Activated naive CD8-positive, alpha-beta T cell treated with anti-CD3 and anti-CD28 coated beads for 36 hours (primary cell): ENCODE results near the gene ANO8. TPM values are rescaled to one million over a fixed set of nuclear protein-coding genes. Genes with fewer than 3 reads are reported as not detected.
A peak's percentile ranks its signal among the peaks of the same experiment; 100 is the strongest.

Experiments
- DNase-seq: peaks from one replicate; pipeline ENCODE4 v3.0.0; 2021
- H3K27ac Mint-ChIP-seq: one replicate; pipeline ENCODE4 v1.8.0; 2022; ENCODE audit warnings: mild to moderate bottlenecking, moderate library complexity, mixed read lengths
- H3K27me3 Mint-ChIP-seq: one replicate; pipeline ENCODE4 v1.8.0; 2022; ENCODE audit warnings: mild to moderate bottlenecking, mixed read lengths
- H3K36me3 Mint-ChIP-seq: one replicate; pipeline ENCODE4 v1.8.0; 2021; ENCODE audit warnings: mild to moderate bottlenecking, mixed read lengths
- H3K4me1 Mint-ChIP-seq: one replicate; pipeline ENCODE4 v1.8.0; 2021; ENCODE audit warnings: mixed read lengths
- H3K4me3 Mint-ChIP-seq: one replicate; pipeline ENCODE4 v1.8.0; 2022; ENCODE audit warnings: mild to moderate bottlenecking, moderate library complexity, mixed read lengths
- H3K9me3 Mint-ChIP-seq: one replicate; pipeline ENCODE4 v1.8.0; 2022; ENCODE audit warnings: mixed read lengths
- total RNA-seq, 2 experiments: library from RNA; stranded (reverse); gene quantifications; one replicate each; pipeline ENCODE4 v1.2.3, GENCODE V29; 2021

Gene ANO8
- total RNA-seq, 2 experiments from 2014 or later = 2.5 to 2.7 TPM

DNA sequence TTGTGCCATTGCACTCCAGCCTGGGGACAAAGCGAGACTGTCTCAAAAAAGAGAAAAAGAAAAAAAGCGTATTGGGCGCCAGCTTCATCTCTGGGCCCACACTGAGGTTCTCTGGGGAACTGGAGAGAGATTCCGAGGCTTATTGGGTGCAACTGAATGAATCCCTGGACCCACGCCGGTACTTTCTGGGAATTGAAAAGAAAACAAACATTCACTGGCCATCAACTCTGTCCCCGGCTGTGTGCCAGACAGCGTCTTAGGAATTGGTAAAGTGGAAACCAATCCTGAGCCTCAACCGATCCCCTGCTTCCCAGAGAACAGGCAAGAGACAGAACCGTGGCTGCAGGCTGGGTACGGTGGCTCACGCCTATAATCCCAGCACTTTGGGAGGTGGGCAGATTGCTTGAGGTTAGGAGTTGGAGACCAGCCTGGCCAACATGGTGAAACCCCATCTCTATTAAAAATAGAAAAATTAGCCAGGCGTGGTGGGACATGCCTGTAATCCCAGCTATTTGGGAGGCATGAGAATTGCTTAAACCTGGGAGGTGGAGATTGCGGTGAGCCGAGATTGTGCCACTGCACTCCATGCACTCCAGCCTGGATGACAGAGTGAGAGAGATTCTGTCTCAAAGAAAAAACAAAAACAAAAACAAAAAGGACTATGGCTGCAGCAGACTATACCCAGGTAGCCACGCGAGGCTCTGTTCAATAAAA lies 8.6 kb downstream of the ANO8 start:
- H3K4me1 Mint-ChIP-seq = peaks cover 7% of the 10 kb centered on the region
- no peak overlapping the region for H3K4me3 Mint-ChIP-seq
- no peaks in the 10 kb centered on the region for H3K27me3 Mint-ChIP-seq
- H3K36me3 Mint-ChIP-seq = peaks cover 3% of the 10 kb centered on the region
- no peak for DNase-seq
- no peaks in the 10 kb centered on the region for H3K9me3 Mint-ChIP-seq
- no peak overlapping the region for H3K27ac Mint-ChIP-seq

DNA sequence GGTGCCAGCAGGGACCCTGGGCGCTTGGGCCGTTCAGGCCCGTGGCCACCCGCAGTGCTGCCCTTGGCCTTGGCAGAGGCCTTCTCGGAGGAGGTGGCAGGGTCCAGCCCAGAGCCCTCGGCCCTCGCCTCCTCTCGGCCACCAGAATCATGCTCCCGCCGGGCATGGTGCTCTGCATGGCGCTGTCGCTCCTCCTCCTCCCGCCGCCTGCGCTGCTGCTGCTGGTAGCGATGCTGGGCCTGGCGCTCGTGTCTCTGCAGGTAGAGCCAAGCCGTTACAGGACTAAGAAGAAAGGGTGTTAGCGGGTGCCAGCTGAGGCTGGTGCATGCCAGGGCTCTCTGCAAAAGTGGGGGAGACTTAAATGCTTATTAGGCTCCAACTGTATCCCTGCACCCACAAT lies 9.5 kb downstream of the ANO8 start:
- DNase-seq = no peak
- Mint-ChIP-seq H3K4me1 (peaks cover 4% of the 10 kb centered on the region), H3K27me3 (no peaks in the 10 kb centered on the region), H3K27ac (no peak overlapping the region), H3K4me3 (no peak overlapping the region), H3K36me3 (peaks cover 3% of the 10 kb centered on the region), H3K9me3 (no peaks in the 10 kb centered on the region)

DNA sequence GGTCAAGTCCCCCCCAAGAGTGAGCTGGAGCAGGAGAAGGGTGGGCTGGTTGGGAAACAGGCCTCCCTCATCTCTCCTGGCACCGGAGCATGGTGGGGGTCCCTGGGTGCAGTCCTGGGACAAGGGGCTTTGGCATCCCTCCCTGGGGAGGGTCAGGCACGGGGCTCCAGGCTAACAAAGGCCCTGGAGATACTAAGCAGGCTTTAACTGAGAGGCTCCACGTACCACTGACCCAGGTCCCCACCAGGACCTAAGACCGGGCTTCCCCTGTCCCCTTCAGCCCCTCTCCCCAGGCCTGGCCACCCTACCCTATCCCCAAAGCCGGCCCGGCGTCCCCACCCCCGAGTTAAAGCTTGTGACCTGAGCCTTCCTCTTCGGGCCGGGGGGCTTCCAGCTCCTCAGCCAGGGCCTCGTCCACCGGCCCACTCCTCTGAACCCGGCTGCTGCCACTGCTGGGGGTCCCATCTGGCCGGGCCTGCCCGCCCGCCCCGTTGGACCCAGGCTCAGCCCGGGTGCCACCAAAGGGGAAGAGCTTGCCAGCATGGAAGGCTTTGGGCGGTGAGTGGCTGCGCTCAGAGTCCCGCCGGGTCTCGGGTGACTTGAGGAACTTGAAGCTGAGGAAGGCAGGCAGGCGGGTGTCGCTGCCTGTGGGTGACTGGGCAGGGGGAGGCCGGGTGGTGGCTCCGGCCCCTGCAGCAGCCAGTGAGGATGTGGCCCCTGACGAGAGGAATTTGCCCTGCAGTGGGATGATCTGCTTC lies 10.1 kb downstream of the ANO8 start:
- H3K36me3 Mint-ChIP-seq = peaks cover 3% of the 10 kb centered on the region
- H3K4me1 Mint-ChIP-seq = peaks cover 4% of the 10 kb centered on the region
- no peaks in the 10 kb centered on the region for H3K9me3 Mint-ChIP-seq
- DNase-seq = no peak
- no peak overlapping the region for H3K4me3 Mint-ChIP-seq
- no peak overlapping the region for H3K27ac Mint-ChIP-seq
- no peaks in the 10 kb centered on the region for H3K27me3 Mint-ChIP-seq

DNA sequence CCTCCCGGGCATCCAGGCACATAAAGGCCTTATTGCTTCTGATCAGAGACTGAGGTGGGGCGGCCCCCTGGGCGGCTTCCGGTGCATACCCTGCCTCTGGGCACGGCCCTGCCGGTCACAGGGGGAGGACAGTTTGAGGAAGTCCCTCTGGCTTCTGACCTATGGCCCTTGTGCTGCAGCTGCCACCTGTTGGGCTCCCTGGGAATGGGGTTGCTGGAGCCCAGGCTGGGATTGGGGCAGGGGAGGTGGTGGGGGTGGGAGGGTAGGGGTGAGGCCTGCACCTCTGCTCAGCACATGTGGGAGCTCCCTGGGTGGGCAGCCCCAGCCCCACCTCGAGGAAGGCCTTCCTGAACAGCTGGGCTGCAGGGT lies 10.7 kb downstream of the ANO8 start:
- Mint-ChIP-seq H3K36me3 (peaks cover 3% of the 10 kb centered on the region), H3K9me3 (no peaks in the 10 kb centered on the region), H3K27me3 (no peaks in the 10 kb centered on the region), H3K4me3 (no peak overlapping the region), H3K4me1 (peaks cover 4% of the 10 kb centered on the region), H3K27ac (no peak overlapping the region)
- peak; percentile 42 for DNase-seq

DNA sequence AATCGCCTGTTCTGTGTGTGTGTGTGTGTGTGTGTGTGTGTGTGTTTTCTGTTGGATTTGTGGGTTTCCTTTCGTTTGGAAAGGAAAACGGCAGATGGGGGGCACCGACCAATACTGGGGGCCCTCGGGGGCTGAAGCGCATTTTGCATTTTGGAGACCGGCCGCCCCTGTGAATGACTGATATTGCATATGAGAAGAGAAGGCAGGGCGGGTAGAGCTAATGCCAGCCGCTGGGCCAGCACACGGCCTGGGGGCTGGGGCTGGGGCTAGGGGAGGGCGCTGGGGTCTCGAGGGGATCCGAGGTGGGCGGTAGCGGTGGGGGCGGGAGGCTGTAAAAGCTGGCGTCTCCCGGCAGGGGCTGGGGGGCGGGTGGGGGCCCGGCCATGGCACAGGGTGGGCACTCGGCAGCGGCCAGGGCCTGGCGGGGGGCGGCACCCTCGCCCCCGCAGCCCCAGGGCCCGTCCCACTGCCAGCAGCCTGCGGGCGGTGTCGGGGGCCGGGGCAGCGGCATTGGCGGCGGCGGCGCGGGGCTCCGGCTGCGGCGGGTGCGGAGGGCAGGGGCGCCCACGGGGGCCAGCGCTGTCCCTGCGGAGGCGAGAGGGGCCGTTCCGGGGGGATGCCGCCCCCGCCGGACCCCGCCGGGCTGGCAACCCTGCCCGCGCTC lies 11.2 kb downstream of the ANO8 start:
- peak overlapping the region; percentile 47 for H3K4me3 Mint-ChIP-seq
- H3K9me3 Mint-ChIP-seq = no peaks in the 10 kb centered on the region
- peaks cover 3% of the 10 kb centered on the region for H3K36me3 Mint-ChIP-seq
- H3K4me1 Mint-ChIP-seq = peaks cover 4% of the 10 kb centered on the region
- DNase-seq = no peak
- no peak overlapping the region for H3K27ac Mint-ChIP-seq
- H3K27me3 Mint-ChIP-seq = no peaks in the 10 kb centered on the region

DNA sequence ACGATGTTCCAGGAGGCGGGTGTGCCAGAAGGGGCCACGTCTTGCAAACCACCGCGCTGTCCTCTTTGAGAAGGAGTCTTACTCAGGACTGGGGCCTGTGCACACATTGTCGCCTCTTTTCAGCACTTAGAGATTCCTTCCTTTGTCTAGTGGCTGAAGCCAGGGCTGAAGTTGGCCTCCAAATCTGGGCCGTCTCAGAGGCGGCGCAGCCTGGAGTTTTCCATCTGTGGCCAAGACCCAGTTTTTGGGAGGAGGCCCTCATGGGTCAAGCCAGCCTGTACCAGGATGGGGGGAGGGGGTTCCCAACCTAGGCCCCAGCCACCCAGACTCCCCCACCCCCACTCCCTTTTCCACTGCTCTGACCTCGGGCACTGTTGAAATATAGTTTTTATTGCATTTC lies 11.8 kb downstream of the ANO8 start:
- Mint-ChIP-seq H3K4me1 (peaks cover 4% of the 10 kb centered on the region), H3K36me3 (peaks cover 3% of the 10 kb centered on the region), H3K4me3 (peak overlapping the region; percentile 29), H3K9me3 (no peaks in the 10 kb centered on the region), H3K27me3 (no peaks in the 10 kb centered on the region), H3K27ac (no peak overlapping the region)
- no peak for DNase-seq

DNA sequence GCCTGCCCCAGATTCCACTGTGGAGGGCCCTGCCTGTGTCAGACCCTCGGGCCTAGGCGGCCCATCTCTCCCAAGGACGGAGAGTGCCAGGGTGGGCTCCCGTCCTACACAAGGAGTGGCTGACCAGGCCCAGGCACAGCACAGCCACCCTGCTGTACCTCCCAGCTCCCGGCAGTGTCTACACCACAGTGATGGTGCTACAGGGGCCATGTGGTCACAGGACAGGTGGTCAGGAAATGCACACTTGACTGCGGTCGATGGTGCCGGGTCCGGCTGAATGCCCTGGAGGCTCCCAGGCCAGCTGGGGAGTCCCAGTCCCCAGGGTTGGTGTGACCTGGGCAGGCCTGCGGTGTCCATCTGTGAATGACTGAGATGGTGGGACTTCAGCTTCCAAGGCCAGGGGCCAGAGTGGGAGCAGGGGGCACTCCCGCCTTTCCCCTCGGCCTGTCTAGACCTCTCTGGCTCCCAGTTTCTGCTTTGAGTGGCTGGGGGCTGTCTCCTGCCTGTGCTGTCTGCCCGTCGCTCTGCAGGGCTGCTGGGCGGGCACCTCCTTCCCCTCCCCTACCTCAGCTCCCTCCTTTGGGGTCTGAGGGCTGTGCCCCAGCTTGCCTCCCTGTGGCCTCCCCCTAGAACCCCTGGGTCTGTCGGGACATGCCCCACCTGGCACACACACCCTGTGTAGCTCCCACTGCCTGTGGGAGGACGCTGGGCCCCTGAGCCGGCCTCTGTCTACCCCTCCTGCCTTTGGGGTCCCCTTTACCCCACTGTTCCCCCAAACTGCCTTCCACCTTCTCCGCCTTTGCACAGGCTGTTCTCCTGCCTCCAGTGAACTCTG lies 12.8 kb downstream of the ANO8 start:
- Mint-ChIP-seq H3K4me3 (no peak overlapping the region), H3K27ac (peak overlapping the region; percentile 23), H3K4me1 (peaks cover 4% of the 10 kb centered on the region), H3K9me3 (no peaks in the 10 kb centered on the region), H3K27me3 (no peaks in the 10 kb centered on the region), H3K36me3 (peaks cover 3% of the 10 kb centered on the region)
- DNase-seq = no peak

DNA sequence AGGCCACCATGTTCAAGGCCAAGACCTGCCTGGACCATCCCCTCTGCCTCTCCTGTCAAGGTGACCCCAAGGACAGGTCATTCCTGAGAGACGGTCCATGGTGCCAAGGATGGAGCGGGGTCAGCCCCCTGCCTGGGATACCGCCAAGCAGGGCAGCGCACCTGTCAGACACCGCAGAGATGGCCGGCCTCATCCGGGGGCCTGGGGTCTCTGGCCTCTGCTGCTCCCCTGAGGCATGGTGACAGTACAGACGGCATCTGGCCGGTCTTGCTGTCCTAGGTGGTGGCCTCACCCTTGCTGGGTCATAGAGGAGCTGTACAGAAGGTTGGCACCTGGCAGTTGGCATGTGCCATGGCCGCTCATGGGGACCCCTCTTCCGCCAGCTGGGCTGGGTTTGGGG lies 14.2 kb downstream of the ANO8 start:
- H3K4me1 Mint-ChIP-seq = peaks cover 4% of the 10 kb centered on the region

DNA sequence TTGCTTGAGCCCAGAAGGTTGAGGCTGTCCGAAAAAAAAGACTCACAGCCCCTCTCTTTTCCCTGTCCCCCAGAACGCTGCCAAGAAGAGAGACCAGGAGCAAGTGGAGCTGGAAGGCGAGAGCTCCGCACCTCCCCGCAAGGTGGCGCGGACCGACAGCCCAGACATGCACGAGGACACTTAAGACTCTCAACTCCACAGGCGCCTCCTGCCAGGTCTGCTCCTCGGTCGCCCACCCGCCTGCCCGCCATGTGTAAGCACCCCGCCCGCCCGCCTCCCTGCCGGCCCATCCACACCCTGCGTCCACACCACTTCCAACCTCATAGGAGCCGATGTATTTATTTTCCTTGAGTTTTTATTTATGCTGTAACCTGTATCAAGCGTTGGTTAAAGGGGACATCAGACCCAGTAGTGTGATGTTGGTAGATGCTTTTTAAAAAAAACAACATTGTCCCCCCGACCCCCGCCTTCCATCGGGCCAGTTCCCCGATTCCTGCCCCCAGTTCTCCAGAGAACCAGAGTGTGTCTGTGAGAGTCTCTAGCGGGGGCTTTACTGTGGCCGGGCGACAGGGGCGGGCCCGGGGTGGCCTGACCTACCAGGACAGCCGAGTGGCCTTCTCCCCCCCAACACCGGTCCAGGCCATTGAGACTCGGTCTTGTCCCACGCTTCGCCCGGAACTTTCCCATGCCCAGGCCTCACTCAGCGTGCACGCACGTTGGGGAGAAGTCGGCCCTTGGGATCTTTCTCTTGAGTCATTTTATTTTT lies 15.0 kb downstream of the ANO8 start:
- Mint-ChIP-seq H3K9me3 (no peaks in the 10 kb centered on the region), H3K27ac (no peak overlapping the region), H3K4me1 (peaks cover 4% of the 10 kb centered on the region), H3K27me3 (no peaks in the 10 kb centered on the region), H3K4me3 (no peak overlapping the region), H3K36me3 (peaks cover 12% of the 10 kb centered on the region)
- no peak for DNase-seq

More for the DNA sequence above, 14.2 kb downstream of the ANO8 start:
- H3K27ac Mint-ChIP-seq = no peak overlapping the region
- H3K4me3 Mint-ChIP-seq = no peak overlapping the region
- no peaks in the 10 kb centered on the region for H3K9me3 Mint-ChIP-seq
- no peaks in the 10 kb centered on the region for H3K27me3 Mint-ChIP-seq
- peaks cover 11% of the 10 kb centered on the region for H3K36me3 Mint-ChIP-seq
- no peak for DNase-seq

DNA sequence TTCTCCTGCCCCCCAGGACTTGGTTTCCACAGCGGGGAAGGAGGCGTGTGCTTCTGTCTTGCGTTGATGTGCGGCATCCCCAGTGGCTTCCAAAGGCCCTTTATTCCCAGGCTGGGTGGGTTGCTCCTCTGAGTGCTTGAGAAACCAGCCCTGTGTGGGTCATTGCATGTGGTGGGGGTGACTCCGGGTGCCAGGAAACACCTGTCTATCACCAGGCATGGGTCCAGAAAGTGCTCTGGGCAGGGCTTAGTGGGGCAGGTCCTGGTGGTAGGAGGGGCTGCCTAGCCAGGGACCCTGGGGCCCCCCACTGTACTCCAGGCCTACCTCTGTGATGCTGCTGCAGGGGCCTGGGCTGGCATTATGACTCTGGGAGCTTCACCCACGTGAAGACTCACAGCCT lies 15.7 kb downstream of the ANO8 start:
- Mint-ChIP-seq H3K27ac (no peak overlapping the region), H3K4me1 (peaks cover 4% of the 10 kb centered on the region), H3K27me3 (no peaks in the 10 kb centered on the region), H3K36me3 (peaks cover 12% of the 10 kb centered on the region), H3K9me3 (no peaks in the 10 kb centered on the region), H3K4me3 (no peak overlapping the region)
- DNase-seq = no peak

DNA sequence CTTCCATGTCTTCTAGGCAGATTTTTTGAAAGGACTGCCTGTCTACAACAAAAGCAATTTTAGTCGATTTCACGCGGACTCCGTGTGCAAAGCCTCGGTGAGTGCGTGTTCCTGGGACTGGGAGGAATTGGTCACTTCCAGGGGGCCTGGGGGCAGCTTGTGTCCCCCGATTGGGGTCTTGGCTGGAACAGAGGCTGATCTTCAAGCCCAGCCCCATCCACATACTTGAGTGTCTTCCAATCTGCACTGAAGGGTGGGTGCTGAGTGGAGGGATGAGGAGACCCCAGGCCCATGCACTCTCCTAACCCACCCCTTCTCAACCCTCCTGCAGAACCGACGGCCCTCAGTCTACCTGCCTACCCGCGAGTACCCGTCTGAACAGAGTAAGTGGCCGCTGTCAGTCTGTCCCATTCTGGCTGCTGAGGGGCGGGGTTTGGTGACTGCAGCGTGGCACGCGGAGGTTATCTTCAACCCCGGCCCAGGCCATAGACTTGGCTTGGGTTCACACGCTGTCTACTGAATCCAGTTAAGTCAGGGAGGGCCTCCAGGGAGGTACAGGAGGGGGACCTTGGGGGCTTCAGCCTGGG lies 20.6 kb downstream of the ANO8 start:
- DNase-seq = no peak
- Mint-ChIP-seq H3K27ac (no peak overlapping the region), H3K9me3 (no peaks in the 10 kb centered on the region), H3K4me3 (no peak overlapping the region), H3K27me3 (no peaks in the 10 kb centered on the region), H3K36me3 (peaks cover 15% of the 10 kb centered on the region), H3K4me1 (peaks cover 15% of the 10 kb centered on the region)

DNA sequence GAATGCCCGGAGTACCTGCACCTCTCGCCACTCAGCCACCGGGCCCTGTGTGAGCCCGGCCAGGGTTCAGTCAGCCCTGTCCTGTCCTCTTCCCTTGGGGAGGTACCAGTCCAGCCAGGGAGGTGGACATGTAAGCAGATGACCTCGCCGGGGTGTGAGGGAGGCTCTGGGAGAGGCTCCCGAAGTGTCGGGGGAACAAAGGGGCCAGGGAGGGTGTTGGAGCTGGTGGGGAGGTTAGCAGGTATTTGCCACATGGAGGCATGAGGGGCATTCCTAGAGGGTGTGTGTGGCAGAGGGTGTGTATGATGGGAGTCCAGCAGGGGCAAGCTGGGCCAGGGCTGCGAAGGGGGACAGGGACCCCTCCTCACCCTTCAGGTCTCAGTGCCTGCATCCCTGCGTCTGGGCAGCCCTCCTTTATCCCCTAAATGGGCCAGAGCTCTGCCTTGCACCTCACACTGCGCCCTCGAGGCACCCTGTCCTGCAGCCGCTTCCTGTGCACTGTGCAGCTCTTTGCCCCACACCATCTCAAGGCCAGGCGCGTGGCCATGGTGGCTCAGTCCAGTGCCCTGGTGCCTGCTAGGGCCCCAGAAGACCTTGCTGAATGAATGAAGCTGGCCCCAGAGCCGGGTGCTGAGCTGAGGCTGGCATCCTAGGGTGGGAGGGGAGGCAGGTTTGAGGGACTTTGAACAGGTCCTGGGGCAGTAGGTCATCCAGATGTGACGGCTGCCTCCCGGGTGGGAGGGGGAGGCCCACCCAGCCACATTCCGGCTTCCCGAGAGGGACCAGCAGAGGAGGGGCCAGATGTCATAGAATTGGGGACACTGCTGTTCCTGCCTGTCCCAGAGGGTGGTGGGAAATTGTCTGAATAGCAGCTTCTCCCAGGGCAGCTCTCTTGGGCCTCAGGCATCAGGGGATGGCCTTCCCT lies 22.2 kb downstream of the ANO8 start:
- peaks cover 18% of the 10 kb centered on the region for H3K36me3 Mint-ChIP-seq
- no peak for DNase-seq
- H3K4me3 Mint-ChIP-seq = no peak overlapping the region
- no peak overlapping the region for H3K27ac Mint-ChIP-seq
- no peaks in the 10 kb centered on the region for H3K27me3 Mint-ChIP-seq
- H3K9me3 Mint-ChIP-seq = no peaks in the 10 kb centered on the region
- H3K4me1 Mint-ChIP-seq = peaks cover 23% of the 10 kb centered on the region

DNA sequence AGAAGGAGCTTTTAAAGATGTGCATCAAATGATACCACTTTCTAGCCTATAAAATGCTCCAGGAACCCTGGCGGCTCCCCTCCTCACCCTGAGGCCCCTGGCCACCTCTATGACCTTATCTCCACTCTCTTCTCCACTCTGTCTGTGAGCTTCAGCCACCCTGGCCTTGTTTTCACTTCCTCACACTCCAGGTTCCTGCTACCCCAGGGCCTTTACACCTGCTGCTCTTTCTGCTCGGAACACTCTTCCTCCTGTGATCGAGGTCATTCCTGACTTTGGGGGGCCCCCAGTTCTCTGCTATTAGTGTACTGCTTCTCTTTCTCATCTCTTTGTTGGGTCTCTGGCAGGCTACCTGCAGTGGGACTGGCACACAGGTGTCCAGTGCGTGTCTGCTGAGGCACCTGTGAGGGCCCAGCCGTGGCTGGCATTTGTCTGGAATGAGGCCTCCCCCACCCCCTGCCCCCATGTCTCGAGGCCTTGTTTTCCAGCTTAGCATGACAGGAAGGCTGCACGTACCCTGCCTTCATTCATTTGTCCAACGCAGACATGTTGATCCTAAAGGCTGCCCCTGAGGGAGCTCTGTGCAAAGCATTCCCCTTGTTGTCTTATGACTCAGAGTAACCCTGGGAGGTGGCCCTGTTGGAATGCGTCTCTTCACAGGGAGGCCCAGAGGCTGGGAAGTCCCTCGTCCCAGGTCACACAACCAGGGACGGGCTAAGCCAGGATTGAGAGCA lies 23.0 kb downstream of the ANO8 start:
- Mint-ChIP-seq H3K4me3 (peak overlapping the region; percentile 11), H3K9me3 (no peaks in the 10 kb centered on the region), H3K27ac (peak overlapping the region; percentile 2), H3K4me1 (peaks cover 29% of the 10 kb centered on the region), H3K36me3 (peaks cover 24% of the 10 kb centered on the region), H3K27me3 (no peaks in the 10 kb centered on the region)
- DNase-seq = no peak
